HG03558 (cell line): ENCODE results near the gene SLC18A3.

ENCODE experiments used
- ATAC-seq: cut with Tn5 transposase; IDR thresholded peaks from one replicate; pipeline ENCODE4 v1.9.1; 2021; ENCODE audit warnings: moderate number of reproducible peaks; ENCODE audit not compliant: unreplicated experiment; ENCODE audit errors: extremely low read depth

Gene SLC18A3

DNA sequence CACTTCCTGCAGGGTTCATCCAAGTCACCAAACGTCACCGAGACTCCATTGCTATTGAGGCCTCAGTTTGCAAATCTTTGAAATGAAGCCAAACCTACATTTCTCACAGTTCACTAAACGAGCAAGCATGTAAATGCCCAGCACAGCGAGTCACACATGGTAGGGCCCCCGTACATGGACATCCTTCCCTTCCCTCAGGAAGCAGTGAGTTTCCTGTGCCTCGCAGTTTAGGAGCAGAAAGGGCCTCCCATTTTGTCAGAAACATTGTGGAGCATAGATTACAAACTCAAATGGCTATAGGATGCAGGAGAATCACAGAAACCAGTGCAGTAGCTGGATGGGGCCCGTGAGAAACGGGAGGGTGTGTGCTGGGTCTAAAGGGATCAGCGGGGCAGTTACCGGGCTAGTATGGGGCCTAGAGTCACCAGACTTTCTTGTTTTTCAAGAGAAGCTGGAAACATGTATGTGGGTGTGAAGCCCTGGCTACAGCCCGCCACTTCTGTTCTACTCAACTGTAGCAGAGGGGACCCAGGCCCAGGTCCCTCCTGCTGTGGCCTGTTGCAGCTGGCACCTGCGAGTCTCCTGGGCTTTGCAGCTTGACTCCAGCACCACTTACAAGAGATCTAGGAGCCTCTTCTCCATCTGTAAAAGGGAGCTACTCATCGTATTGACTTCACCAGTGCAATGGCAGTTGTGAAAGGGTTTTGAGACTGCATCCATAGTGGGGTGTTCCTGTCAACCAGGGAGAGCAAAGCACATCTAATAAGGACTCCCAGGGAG lies 14.2 kb upstream of the SLC18A3 start:
- no peak for ATAC-seq

DNA sequence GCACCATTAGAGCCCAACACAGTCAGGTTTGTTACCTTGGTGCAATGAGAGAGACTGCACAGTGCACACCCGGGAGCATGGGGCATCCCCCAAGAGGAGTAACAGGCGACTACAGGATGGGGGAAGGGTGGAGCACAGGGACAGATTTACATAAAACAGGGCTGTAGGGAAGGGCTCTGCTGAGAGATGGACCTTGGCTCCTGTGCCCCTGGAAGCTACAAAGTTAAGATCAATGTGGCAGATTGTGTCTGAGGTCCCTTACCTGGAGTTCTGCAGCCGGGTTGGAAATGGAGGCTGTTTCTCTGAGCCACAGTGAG lies 13.7 kb upstream of the SLC18A3 start:
- no peak for ATAC-seq

DNA sequence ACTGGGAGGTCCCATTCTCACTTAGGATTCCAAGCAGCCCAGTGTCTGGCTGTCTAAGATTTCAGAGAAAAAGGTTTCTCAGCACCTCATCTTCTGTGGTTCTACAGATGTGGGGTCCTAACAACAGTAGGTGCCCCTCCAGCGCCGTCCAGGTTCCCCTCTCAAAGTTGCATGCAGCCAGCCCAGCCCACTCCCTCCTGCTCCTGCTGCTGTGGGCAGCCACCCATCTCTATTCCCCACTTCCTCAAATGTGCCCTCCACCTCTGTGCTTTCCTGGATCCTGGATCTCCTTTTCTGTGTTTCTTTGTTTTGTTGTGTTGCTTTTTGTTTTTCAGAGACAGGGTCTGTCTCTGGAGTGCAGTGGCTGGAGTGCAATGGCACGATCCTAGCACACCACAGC lies 13.3 kb upstream of the SLC18A3 start:
- no peak for ATAC-seq

DNA sequence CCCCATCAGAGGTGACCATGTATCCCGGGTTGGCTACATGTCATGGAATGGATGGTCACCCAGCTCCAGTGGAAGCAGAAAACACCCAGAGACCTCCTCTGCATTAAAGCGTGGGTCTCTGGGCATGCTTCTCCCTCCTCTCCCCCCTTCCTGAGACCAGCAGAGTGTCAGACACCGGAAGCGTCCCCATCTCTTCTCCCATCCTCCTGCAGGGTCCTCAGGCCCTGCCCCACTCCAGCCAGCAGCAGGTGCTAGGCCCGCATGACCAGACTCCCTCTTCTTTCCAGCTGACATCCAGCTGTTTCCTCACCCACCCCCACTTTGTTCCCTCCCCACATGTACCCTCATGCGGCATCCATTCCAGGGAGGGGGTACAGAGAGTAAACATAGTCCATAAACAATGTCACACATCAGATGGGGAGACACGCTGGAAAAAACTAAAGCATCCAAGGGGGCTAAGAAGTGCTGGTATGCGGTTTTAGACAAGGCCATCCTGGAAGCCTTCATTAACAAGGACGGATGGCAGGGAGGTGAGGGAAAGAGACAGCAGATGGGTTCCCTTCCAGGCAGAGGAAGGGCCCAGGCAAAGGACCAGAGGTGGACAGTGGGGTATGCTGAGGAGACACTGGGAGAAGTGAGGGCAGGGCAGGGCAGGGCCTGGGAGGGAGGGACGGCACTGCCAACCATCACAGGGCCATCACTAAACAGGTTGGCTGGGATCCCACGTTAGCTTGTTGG lies 12.5 kb upstream of the SLC18A3 start:
- ATAC-seq = no peak

DNA sequence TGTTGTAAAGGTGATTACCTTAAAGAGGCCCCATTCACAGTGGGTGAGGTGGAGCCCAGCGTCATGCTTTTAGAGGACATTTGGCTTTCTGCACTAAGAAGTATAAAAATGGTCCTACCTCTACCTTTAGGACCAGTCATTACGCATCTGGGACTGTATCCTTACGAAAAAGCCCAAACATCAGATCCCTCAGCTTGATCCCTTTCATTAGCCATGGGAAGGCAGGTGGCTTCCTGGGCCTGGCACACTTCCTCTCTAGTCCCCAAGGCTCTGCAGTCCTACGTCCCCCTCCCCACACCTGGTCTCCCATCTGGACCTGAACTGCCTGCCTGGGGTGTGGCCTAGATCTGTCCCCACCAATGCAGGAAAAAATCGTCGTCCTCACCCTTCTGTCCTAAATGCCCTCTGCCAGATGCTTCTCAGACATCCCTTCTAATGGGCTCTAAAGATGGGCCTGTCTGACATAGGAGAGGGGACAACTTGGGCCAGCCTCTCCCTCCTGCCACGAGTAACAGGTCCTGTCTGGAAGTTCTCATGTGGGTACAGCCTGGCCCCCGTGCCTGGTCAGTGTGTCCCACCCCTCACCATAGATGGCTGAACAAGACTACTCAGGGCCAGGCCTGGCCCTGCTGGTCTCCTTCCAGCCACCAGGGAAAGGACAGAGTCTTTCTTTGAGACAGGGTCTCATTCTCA lies 11.8 kb upstream of the SLC18A3 start:
- no peak for ATAC-seq

DNA sequence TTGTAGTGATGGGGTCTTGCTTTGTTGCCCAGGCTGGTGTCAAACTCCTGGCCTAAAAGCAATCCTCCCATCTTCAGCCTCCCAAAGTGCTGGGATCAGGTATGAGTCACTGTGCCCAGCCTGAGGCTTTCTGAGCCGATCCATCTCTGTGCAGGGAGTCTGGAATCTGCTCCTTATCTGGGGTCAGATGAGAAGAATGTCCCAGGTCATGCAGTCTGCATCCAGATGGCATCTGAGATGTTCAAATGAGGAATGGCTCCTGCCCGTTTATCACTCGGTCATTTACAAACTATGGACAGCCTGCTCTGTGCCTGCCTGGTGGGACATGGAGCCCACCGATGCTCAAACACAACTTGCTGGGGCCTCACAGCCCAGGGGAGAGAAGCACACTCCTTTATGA lies 11.1 kb upstream of the SLC18A3 start:
- ATAC-seq = no peak

DNA sequence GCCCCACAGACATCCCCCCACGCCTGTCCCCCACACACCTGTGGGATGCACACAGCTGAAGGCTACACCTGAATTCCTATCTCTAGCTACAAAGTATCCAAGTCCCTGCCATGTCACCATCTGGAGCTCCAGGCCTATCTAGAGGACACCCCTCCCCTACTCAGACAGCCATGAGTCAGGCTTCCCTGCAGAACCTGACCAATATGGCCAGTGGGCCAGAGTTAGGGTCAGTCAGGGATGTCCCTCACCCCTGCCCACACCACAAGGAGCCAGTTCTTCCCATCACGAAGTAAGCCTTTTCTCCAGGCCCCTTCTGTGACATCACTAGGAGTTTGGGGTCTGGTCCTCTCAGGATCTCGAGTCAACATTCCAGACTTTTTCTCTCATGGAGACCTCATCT lies 10.6 kb upstream of the SLC18A3 start:
- no peak for ATAC-seq

DNA sequence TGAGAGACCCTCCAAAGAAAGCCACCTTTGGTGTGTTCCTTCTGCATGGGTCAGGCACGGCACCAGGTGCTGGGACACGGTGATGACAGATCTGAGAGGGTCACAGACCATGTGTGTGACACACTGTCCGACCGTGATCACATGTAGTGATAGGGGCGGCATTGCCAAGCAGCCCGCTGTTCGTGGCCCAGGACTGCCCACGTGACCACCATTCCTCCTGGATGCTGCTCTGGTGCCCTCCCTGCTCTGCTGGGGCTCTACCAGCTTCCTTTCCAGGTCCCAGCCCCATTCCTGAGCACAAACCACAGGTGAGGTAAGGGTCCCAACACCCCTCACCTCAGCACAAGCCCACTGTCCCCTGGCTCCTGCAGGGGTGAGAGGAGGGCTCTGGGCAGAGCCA lies 10.1 kb upstream of the SLC18A3 start:
- no peak for ATAC-seq

DNA sequence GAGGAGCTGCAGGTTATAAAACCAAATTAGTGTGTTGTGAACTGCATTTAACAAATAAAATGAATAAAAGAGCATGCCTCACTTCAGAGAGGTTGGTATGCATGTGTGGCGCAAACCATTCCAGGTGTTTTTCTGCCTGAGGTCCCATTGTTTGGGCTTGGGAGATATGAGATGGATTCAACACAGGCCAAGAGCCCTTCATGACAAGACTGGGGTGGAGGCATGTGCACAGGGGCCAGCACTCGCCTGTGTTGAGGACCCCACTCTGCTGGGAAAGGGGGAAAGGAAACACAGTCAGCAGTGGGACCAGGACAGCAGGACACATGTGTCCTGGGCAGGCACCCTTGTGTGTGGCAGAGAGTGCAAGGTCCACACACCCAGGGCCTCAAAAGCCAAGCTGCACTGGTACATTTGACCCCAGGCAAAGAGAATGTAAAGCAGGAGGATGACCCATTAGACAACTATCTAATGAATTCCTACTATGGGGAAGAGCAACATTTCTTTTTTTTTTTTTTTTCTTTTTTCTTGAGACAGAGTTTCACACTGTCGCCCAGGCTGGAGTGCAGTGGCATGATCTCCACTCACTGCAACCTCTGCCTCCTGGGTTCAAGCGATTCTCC lies 9.2 kb upstream of the SLC18A3 start:
- ATAC-seq = no peak

DNA sequence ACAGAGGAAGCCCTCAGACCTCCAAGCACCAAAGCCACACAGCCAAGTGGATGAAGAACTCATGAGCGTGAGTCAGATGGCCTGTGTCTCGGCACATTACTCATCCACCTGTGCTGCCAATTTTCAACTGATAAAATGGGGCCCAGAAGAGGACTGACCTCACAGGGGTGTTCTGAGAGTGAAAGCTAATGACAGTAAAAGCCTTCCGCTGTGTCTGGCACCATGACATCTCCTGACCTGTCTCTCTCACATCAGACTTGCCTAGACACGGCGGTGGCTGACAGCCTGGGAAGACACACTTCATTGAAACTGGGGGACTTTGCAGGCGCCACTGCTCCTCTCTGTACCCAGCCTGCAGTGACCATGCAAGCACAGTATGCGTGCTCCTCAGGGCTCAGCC lies 8.3 kb upstream of the SLC18A3 start:
- no peak for ATAC-seq

DNA sequence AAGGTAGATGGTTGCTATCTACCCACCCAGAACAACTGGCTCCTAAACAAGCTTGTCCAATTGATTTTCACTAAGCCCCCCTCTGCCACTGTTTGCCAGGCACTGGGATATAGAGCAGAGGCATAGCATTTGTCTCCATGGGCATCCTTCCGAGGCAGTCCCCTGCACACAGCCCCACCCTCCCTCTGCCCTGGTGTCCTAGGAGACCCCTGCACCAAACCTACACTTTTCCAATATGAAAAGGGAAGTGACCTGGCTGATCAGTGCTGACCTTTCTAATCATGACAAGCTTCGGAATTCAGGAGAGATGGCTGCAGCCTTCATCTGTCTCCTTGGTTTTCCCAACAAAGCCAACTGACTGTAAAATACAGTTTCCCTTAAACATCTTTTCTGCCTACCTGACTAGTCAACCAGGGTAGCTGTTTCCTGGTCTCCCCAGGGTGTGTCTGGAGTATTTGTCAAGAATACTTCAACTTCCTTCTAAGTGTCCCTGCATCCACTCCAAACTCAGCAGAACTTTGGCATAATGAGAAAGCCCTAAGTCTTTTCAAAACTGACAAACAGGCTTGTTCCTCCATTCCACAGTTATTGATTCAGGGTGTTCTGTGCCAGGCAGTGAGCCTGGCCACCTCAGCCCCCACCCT lies 7.6 kb upstream of the SLC18A3 start:
- ATAC-seq = no peak

DNA sequence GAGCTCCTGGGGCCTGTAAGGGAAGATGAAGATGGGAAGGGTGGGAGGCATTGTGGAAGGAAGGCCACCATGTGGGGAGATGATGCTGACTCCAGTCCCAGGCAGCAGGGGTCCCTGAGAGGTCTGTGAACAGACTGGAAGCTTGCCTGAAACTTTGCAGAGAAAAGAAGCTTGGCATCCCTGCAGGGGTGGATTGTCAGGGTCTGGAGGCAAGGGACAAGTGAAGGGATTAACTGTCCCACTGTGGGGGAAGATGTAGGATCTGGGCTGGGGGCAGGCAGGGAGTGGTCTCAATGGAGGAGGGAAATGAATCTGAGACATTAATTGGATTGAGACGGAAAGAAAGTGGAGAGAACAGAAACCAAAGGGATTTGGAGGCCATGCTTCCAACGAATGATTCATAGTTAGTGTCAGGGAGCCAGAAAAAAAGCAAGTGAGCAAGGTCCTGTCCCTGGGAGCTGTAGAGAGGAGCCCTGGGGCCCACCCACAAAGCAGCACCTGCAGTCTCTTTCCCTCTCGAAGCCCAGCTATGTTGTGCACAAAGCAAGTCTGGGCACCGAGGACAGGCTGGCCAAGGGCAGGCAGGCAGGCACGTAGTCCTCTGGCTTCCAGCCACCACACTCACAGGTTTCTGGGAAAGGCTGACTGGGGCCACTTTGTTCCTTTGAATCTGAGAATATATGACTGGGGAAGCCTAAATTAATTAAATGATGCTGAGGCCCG lies 4.7 kb upstream of the SLC18A3 start:
- ATAC-seq = no peak

DNA sequence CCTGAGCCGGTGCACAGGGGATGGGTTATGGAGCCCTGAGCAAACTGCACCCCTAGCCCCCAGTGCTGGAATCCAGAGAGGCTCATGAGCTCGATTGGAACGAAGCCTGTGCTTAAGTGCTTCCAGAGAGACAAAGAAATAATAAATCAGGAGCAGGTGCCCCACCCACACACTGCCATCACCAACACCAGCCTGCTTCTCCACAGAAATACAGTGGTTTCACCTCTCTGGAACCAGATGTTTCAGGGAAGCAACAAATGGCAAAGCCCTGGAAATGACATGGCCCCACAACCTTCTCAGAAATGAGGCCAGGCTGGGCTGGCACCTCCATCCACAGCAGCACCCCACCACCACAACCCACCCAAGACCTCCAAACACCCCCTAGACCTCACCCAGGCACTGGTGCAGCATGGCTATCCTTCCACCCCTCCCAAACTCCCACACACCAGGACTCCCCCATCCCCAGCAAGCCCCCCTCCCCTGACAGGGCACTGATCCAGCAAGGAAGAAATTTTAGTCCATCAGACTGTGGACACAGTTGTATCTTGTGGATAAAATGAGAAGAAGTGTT lies 4.1 kb upstream of the SLC18A3 start:
- ATAC-seq = no peak

DNA sequence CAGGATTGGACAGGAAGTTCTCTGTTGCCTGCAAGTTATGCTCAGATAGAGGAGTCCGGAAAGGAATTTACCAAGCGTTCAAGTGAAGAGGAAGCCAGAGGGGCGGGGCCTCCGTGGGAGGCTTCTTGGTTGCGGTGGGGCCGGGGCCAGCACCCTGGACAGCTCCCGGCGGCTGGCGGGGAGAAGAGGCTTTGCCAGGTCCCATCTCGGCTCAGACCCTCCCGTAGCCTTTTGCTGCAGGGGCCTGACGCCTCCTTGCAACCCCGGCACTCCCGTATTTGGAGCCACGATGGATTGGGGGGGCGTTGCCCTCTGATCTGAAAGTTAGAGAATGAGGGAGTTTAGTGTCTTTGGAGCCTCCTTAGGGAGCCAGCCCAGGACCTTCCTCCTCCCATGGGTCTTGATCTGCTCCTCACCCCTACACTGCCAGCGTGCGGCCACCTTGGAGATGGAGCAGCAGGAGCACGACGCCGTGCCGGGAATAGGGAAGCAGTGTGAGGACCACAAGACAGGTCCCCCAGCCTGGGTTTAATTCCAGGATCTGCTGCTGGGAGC lies 3.1 kb upstream of the SLC18A3 start:
- ATAC-seq = no peak

DNA sequence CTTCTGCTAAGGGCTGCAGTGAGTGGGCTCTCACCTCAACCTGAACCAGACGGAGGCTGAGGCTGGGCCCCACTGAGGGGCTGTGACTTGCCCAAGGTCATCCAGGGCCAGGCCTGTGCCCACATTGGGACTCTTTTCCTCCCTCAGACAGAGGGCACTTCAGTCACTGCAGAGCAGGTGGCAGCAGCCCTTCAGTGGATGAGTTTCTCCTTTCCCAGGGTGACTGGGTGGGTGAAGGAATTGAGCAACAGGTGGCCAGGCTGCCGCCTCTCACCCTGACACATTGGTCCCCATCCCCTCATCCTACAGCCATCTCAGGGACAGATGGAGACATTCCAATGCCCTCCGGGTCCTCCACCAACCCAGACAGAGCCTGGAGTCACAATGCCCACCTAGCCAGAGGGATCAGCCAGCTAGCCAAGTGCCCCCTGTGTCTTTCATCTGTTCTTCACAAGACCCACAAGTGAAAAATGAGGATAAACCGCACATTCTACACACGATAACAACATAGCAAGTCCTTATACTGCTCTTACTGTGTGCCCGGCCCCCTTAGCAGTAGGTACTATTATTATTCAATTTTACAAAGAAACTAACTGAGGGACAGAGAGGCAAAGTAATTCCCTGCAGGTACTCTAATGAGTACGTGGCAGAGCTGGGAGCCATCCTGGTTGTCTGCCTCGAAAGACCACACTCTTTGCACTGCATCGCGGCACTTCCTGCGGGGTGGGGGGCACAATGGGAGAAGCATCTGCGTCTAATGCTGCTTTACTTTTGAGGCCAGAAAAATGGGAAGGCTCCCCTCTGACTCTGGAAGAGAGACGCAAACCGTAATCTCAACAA lies 1.7 kb upstream of the SLC18A3 start:
- ATAC-seq = no peak

DNA sequence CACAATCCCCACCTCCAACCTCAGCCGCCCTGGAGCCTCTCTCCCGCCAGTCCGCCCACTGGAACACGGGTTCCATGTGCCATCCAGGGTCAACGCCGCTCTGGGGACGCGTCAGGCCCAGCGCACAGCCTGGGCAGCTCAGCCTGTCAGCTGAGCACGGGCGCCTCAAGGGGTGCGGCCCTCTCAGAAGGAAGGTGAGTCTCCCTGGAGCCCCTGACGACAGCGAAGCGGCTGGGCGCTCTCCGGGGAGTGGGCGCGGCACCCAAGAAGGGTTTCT lies 1.2 kb upstream of the SLC18A3 start:
- ATAC-seq = no peak

DNA sequence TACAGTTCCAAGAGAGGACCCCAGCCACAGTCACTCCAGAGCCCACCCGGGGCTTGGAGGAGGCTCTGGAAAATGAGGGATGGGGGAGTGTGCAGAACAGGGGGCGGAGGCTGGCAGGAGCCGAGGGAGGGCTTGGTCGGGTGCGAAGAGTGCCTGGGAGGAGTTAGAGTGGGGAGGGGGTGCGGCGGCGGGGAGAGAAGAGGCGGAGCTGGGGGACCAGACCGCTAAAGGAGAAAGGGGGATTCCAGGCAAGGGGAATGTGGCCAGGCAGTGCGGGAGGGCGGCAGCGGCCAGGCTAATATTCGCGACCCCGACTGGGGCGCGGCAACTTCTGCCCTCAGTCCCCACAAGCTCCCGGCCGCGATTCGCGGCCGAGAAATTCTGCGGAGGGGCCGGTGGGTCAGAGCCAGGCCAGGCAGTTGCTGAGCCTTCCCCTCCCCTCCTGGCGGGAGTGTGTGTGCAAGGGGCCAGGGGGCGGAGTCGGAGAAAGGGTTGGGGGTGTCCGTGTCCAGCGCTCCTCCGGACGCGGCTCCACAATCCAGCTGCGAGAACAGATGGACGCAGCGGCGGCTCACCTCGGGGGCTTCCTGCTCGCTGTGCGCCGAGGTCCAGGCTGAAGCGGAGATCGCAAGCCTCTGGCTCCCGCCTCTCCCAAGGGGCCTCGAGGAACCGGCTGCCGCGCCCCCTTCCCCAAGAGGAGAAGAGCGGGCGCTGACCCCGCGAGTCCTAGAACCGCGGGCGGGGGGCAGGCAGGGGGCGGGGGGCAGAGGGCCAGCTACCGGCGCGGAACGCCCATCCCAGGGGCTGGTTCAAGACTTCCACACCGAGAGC lies 612 bp upstream of the SLC18A3 start:
- ATAC-seq = no peak
